ENCODE measurements around the gene PARL. TPM values are rescaled to one million over a fixed set of nuclear protein-coding genes. Genes with fewer than 3 reads are reported as not detected.

The PARL gene
- total RNA-seq, 1 donor from 2014 or later, result 70.5 TPM

- H3K4me1 ChIP-seq, result no peaks in the 10 kb centered on the region
- H3K27ac ChIP-seq, result no peak overlapping the region
- Mint-ChIP-seq H3K4me3 (no peak overlapping the region), H3K4me1 (no peaks in the 10 kb centered on the region), H3K9me3 (no peaks in the 10 kb centered on the region), H3K36me3 (no peaks in the 10 kb centered on the region), H3K27me3 (ENCODE audit: insufficient read depth, low read depth) (peaks cover 7% of the 10 kb centered on the region), H3K27ac (no peak overlapping the region)
- DNase-seq (ENCODE audit: low spot score), result no peak
- H3F3A ChIP-seq (ENCODE audit: low read depth), result no peaks in the 10 kb centered on the region
- no peaks in the 10 kb centered on the region for H3K79me2 ChIP-seq (ENCODE audit: low read depth)
- H3K36me3 ChIP-seq, result no peaks in the 10 kb centered on the region
- no peak overlapping the region for H3K4me3 ChIP-seq
- H3K9me3 ChIP-seq (ENCODE audit: low read depth), result no peaks in the 10 kb centered on the region
- TF ChIP-seq EZH2 (IDR thresholded peaks at IDR 0.05) (no peak), CTCF (IDR thresholded peaks at IDR 0.05) (no peak), EZH2phosphoT487 (IDR thresholded peaks at IDR 0.05) (no peak)
- H4K20me1 ChIP-seq (ENCODE audit: low read depth), result no peaks in the 10 kb centered on the region
- H3K4me2 ChIP-seq, result no peak overlapping the region
- no peak overlapping the region for H3K9ac ChIP-seq
- H2AFZ ChIP-seq (replicated peaks), result no peak overlapping the region
- no peaks in the 10 kb centered on the region for H3K27me3 ChIP-seq
Observed at GRCh38 chr3:183907911-183908331, 23.2 kb upstream of the PARL start.

GRCh38 chr3:183907176-183907575, 22.5 kb upstream of the PARL start:
- Mint-ChIP-seq H3K36me3 (no peaks in the 10 kb centered on the region), H3K4me1 (no peaks in the 10 kb centered on the region), H3K9me3 (no peaks in the 10 kb centered on the region), H3K27me3 (ENCODE audit: insufficient read depth, low read depth) (peaks cover 7% of the 10 kb centered on the region), H3K27ac (no peak overlapping the region), H3K4me3 (no peak overlapping the region)
- Histone ChIP-seq H3K4me1 (no peaks in the 10 kb centered on the region), H3K27me3 (no peaks in the 10 kb centered on the region), H3K9me3 (ENCODE audit: low read depth) (no peaks in the 10 kb centered on the region), H2AFZ (replicated peaks) (no peak overlapping the region), H3K9ac (no peak overlapping the region), H3K79me2 (ENCODE audit: low read depth) (no peaks in the 10 kb centered on the region), H4K20me1 (ENCODE audit: low read depth) (no peaks in the 10 kb centered on the region), H3K36me3 (no peaks in the 10 kb centered on the region), H3K4me2 (no peak overlapping the region), H3K4me3 (no peak overlapping the region), H3K27ac (no peak overlapping the region), H3F3A (ENCODE audit: low read depth) (no peaks in the 10 kb centered on the region)
- TF ChIP-seq CTCF (IDR thresholded peaks at IDR 0.05), result no peak
- no peak for TF ChIP-seq EZH2 (IDR thresholded peaks at IDR 0.05)
- TF ChIP-seq EZH2phosphoT487 (IDR thresholded peaks at IDR 0.05), result no peak
- DNase-seq (ENCODE audit: low spot score), result no peak

GRCh38 chr3:183906234-183906921, 21.7 kb upstream of the PARL start:
- H3K4me2 ChIP-seq, result no peak overlapping the region
- Mint-ChIP-seq H3K27ac (no peak overlapping the region), H3K36me3 (no peaks in the 10 kb centered on the region), H3K9me3 (no peaks in the 10 kb centered on the region), H3K4me3 (no peak overlapping the region), H3K4me1 (no peaks in the 10 kb centered on the region), H3K27me3 (ENCODE audit: insufficient read depth, low read depth) (peaks cover 5% of the 10 kb centered on the region)
- no peaks in the 10 kb centered on the region for H3F3A ChIP-seq (ENCODE audit: low read depth)
- no peaks in the 10 kb centered on the region for H3K9me3 ChIP-seq (ENCODE audit: low read depth)
- H3K79me2 ChIP-seq (ENCODE audit: low read depth), result no peaks in the 10 kb centered on the region
- no peaks in the 10 kb centered on the region for H4K20me1 ChIP-seq (ENCODE audit: low read depth)
- no peak overlapping the region for H2AFZ ChIP-seq (replicated peaks)
- TF ChIP-seq EZH2phosphoT487 (IDR thresholded peaks at IDR 0.05), result no peak
- no peak for TF ChIP-seq EZH2 (IDR thresholded peaks at IDR 0.05)
- TF ChIP-seq CTCF (IDR thresholded peaks at IDR 0.05), result no peak
- H3K27ac ChIP-seq, result no peak overlapping the region
- H3K27me3 ChIP-seq, result no peaks in the 10 kb centered on the region
- H3K4me3 ChIP-seq, result no peak overlapping the region
- H3K9ac ChIP-seq, result no peak overlapping the region
- no peaks in the 10 kb centered on the region for H3K36me3 ChIP-seq
- H3K4me1 ChIP-seq, result no peaks in the 10 kb centered on the region
- no peak for DNase-seq (ENCODE audit: low spot score)

Data from neural progenitor cell (in vitro differentiated cells).